IMR-90 (cell line): ENCODE measurements around the gene KDM4E. TPM values are rescaled to one million over a fixed set of nuclear protein-coding genes. Genes with fewer than 3 reads are reported as not detected.

ENCODE experiments used
- ATAC-seq: fragments of 200-7000 bp; cut with Tn5 transposase; 2 replicates; pipeline ENCODE4 v1.9.1; 2020; ENCODE audit warnings: low read depth, mild to moderate bottlenecking, moderate library complexity
- BruUV-seq: library from RNA; stranded (reverse); fragments of 400-500 nt; replicated peaks from 2 replicates; lab custom pipeline; 2021; lab: Mats Ljungman, UMichigan
- CTCF ChIA-PET: fragments of 300-600 bp; formaldehyde crosslinking; extraction: SDS; loops from one replicate; lab custom pipeline; 2021; ENCODE audit warnings: antibody characterized with exemption; lab: Yijun Ruan, JAX
- POLR2A ChIA-PET: fragments of 300-600 bp; sonication (Branson Sonifier 250); formaldehyde crosslinking; loops from one replicate; lab custom pipeline; 2022; ENCODE audit warnings: antibody characterized with exemption; ENCODE audit not compliant: unreplicated experiment; lab: Charles Lee
- DNase-seq: peaks from one replicate; pipeline ENCODE4 v3.0.0; 2013
- H2AFZ ChIP-seq: replicated peaks from 2 replicates; pipeline ENCODE3; 2013; ENCODE audit warnings: low read length, mild to moderate bottlenecking; ENCODE audit not compliant: poor library complexity
- H2AK5ac ChIP-seq: 2 replicates; pipeline ENCODE4 v1.6.1; 2013; ENCODE audit warnings: low read depth, low read length, inconsistent platforms
- H2AK9ac ChIP-seq: replicated peaks from 2 replicates; pipeline ENCODE3; 2013; ENCODE audit warnings: mild to moderate bottlenecking, low read depth, low read length, moderate library complexity; ENCODE audit not compliant: poor library complexity
- H2BK120ac ChIP-seq: 2 replicates; pipeline ENCODE4 v1.6.1; 2013; ENCODE audit warnings: low read depth, low read length, inconsistent platforms
- H2BK15ac ChIP-seq: 3 replicates; pipeline ENCODE4 v1.6.1; 2013; ENCODE audit warnings: low read depth, low read length, inconsistent platforms
- H2BK20ac ChIP-seq: 2 replicates; pipeline ENCODE4 v1.6.1; 2013; ENCODE audit warnings: low read depth, mild to moderate bottlenecking, inconsistent platforms, low read length, moderate library complexity
- H2BK5ac ChIP-seq: 2 replicates; pipeline ENCODE4 v1.6.1; 2013; ENCODE audit warnings: mild to moderate bottlenecking, low read depth, low read length, inconsistent platforms; ENCODE audit not compliant: poor library complexity, severe bottlenecking
- H3K14ac ChIP-seq: replicated peaks from 2 replicates; pipeline ENCODE4 v1.6.1; 2013; ENCODE audit warnings: low read depth, low read length, inconsistent platforms
- H3K18ac ChIP-seq: 2 replicates; pipeline ENCODE4 v1.6.1; 2013; ENCODE audit warnings: low read depth, low read length, control low read depth
- H3K23ac ChIP-seq: 2 replicates; pipeline ENCODE4 v1.6.1; 2013; ENCODE audit warnings: low read depth, low read length, inconsistent platforms
- H3K27ac ChIP-seq: 2 replicates; pipeline ENCODE4 v1.5.1; 2013; ENCODE audit warnings: mild to moderate bottlenecking, control low read depth, low read length; ENCODE audit not compliant: insufficient read depth
- H3K27me3 ChIP-seq: 2 replicates; pipeline ENCODE4 v1.6.1; 2013; ENCODE audit warnings: low read length; ENCODE audit not compliant: control insufficient read depth, insufficient read depth
- H3K36me3 ChIP-seq: 2 replicates; pipeline ENCODE4 v1.6.1; 2013; ENCODE audit warnings: low read length, mixed read lengths; ENCODE audit not compliant: control insufficient read depth, insufficient read depth
- H3K4ac ChIP-seq: 2 replicates; pipeline ENCODE4 v1.6.1; 2013; ENCODE audit warnings: low read depth, low read length, inconsistent platforms
- H3K4me1 ChIP-seq: 2 replicates; pipeline ENCODE4 v1.6.1; 2013; ENCODE audit warnings: low read length, mixed read lengths; ENCODE audit not compliant: control insufficient read depth, insufficient read depth
- H3K4me2 ChIP-seq: 2 replicates; pipeline ENCODE4 v1.6.1; 2013; ENCODE audit warnings: low read depth, mild to moderate bottlenecking, control low read depth, low read length, moderate library complexity
- H3K4me3 ChIP-seq: 2 replicates; pipeline ENCODE4 v1.5.1; 2013; ENCODE audit warnings: low read depth, mild to moderate bottlenecking, control low read depth, low read length, moderate library complexity; ENCODE audit not compliant: insufficient read depth
- H3K56ac ChIP-seq: 2 replicates; pipeline ENCODE4 v1.6.1; 2013; ENCODE audit warnings: low read length, inconsistent platforms; ENCODE audit not compliant: insufficient read depth; ENCODE audit errors: extremely low read depth
- H3K79me1 ChIP-seq, 2 experiments: 2 replicates each; pipeline ENCODE4 v1.6.1; 2013; ENCODE audit warnings: low read length in 2 of 2, inconsistent platforms in 1 of 2, low read depth in 1 of 2
- H3K9ac ChIP-seq: 2 replicates; pipeline ENCODE4 v1.6.1; 2013; ENCODE audit warnings: low read depth, low read length, control low read depth
- H3K9me1 ChIP-seq: 2 replicates; pipeline ENCODE4 v1.6.1; 2013; ENCODE audit warnings: low read length, inconsistent platforms; ENCODE audit not compliant: insufficient read depth
- H3K9me3 ChIP-seq: 2 replicates; pipeline ENCODE4 v1.6.1; 2013; ENCODE audit warnings: low read length; ENCODE audit not compliant: control insufficient read depth, insufficient read depth
- H4K20me1 ChIP-seq: 2 replicates; pipeline ENCODE4 v1.6.1; 2013; ENCODE audit warnings: low read length, inconsistent platforms; ENCODE audit not compliant: insufficient read depth
- H4K5ac ChIP-seq: 2 replicates; pipeline ENCODE4 v1.6.1; 2013; ENCODE audit warnings: mild to moderate bottlenecking, low read depth, low read length, control low read depth
- H4K8ac ChIP-seq, 2 experiments: 2 replicates each; pipeline ENCODE4 v1.6.1; 2013; ENCODE audit warnings: low read depth in 2 of 2, low read length in 2 of 2, control low read depth in 1 of 2, inconsistent platforms in 1 of 2
- H4K91ac ChIP-seq: 2 replicates; pipeline ENCODE4 v1.6.1; 2013; ENCODE audit warnings: low read depth, low read length, inconsistent platforms; ENCODE audit not compliant: insufficient read depth
- RAD21 ChIP-seq: IDR thresholded peaks from 2 replicates; pipeline ENCODE4 v1.6.1; 2012; ENCODE audit warnings: low read length, improper control_type of control experiment
- USF2 ChIP-seq: fragments of 150-350 bp; IDR thresholded peaks from 2 replicates; pipeline ENCODE4 v1.6.1; 2017; ENCODE audit warnings: mild to moderate bottlenecking, antibody characterized with exemption, low read length, low read depth
- WGBS, 2 experiments: methylation state at CpG; one replicate each; pipeline versions ENCODE4 v1.1.5 to v1.1.7; 2013; ENCODE audit warnings: missing lambda C conversion rate in 2 of 2; ENCODE audit not compliant: insufficient read length in 1 of 2; ENCODE audit errors: extremely low coverage in 2 of 2; 5-methylcytosine and 5-hydroxymethylcytosine counted together
- dilution Hi-C: fragments of 300-500 bp; cut with HindIII; formaldehyde crosslinking; loops from one replicate; pipeline ENCODE4 v1.14.3; 2018; ENCODE audit warnings: low sequenced_read_pairs; ENCODE audit not compliant: unreplicated experiment
- in situ Hi-C: fragments of 300-500 bp; cut with MboI; formaldehyde crosslinking; loops from 3 replicates; pipeline ENCODE4 v1.14.3; 2019; ENCODE audit warnings: low sequenced_read_pairs, inconsistent platforms, mixed read lengths
- intact Hi-C: fragments of 100-400 bp; cut with micrococcal nuclease; formaldehyde crosslinking; loops from 2 replicates; pipeline ENCODE4 v1.10.0; 2022
- polyA plus RNA-seq, 3 experiments: library from polyadenylated mRNA; depleted of rRNA; stranded (reverse); fragments of >200 nt; gene quantifications; 2 replicates each; pipeline ENCODE4 v1.2.3, GENCODE V29; 2012; ENCODE audit warnings: low replicate concordance in 1 of 3
- total RNA-seq: library from RNA; depleted of rRNA; stranded (reverse); fragments of >200 nt; gene quantifications from 2 replicates; pipeline ENCODE4 v1.2.3, GENCODE V29; 2012

KDM4E gene
- total and polyA plus RNA-seq, 2 of the 4 experiments (the other 2 are of a cell fraction) = not detected

- H4K5ac ChIP-seq = no peak overlapping the region
- no peaks in the 10 kb centered on the region for H3K9me3 ChIP-seq
- no peak overlapping the region for H2AK9ac ChIP-seq
- H2BK120ac ChIP-seq = no peak overlapping the region
- H3K9me1 ChIP-seq = no peaks in the 10 kb centered on the region
- ATAC-seq (no peak), DNase-seq (no peak)
- H3K4me3 ChIP-seq = no peak overlapping the region
- ChIA-PET CTCF (no interaction called here), POLR2A (no interaction called here)
- H3K14ac ChIP-seq = no peak overlapping the region
- in situ Hi-C loops (no loop called here), intact Hi-C loops (no loop called here), dilution Hi-C loops (no loop called here)
- no peak overlapping the region for H3K23ac ChIP-seq
- no peak overlapping the region for H2BK15ac ChIP-seq
- no peaks in the 10 kb centered on the region for H3K4me1 ChIP-seq
- TF ChIP-seq USF2 (no peak), RAD21 (no peak)
- no CpG with 5 or more reads among the region's 3 CpGs for WGBS, 2 experiments
- H4K91ac ChIP-seq = no peak overlapping the region
- H2BK20ac ChIP-seq = no peak overlapping the region
- no peaks in the 10 kb centered on the region for H3K36me3 ChIP-seq
- no peak overlapping the region for H3K56ac ChIP-seq
- H3K4me2 ChIP-seq = no peak overlapping the region
- no peak overlapping the region for H2BK5ac ChIP-seq
- no peaks in the 10 kb centered on the region for H4K20me1 ChIP-seq
- BruUV-seq = no TSS peak
- no peak overlapping the region for H4K8ac ChIP-seq
- H3K4ac ChIP-seq = no peak overlapping the region
- peak overlapping the region; percentile 43 for H2AFZ ChIP-seq
- H3K18ac ChIP-seq = no peak overlapping the region
- H3K79me1 ChIP-seq = no peaks in the 10 kb centered on the region
- H3K27ac ChIP-seq = no peak overlapping the region
- peaks cover 29% of the 10 kb centered on the region for H3K27me3 ChIP-seq
- H2AK5ac ChIP-seq = no peak overlapping the region
- H3K9ac ChIP-seq = no peak overlapping the region
These were observed 17.8 kb downstream of the KDM4E start for GRCh38 chr11:95042906-95043305.
